Measurements from ENCODE around the gene RAI1.

The RAI1 gene

GRCh38 chr17:17691468-17692263, 10.4 kb downstream of the RAI1 start:
- Histone ChIP-seq H3K36me3 (0 out of 22 replicates have a peak, but pooled peaks cover 0 to 4% (median 0%) of the 10 kb centered on the region in 11 experiments), H3K4me2 (peak overlapping the region; percentile 95 to 100 (median 99)), H3K4me3 (peak overlapping the region in 8 of 10 experiments; percentile 2 to 41 (median 13); a peak in 9 of 20 replicates), H3K9me3 (replicated peaks in 1 of 11) (no peaks in the 10 kb centered on the region), H3K4me1 (peaks cover 80 to 97% (median 96%) of the 10 kb centered on the region in 10 experiments), H4K20me1 (peaks cover 54 to 92% (median 84%) of the 10 kb centered on the region in 11 experiments; a peak in 21 of 22 replicates), H3K27ac (peak overlapping the region in 10 of 11 experiments; percentile 28 to 93 (median 61); a peak in 20 of 22 replicates), H3K9ac (peak overlapping the region; percentile 34 to 90 (median 73); a peak in 20 of 22 replicates), H3K27me3 (no peaks in the 10 kb centered on the region)
- TF ChIP-seq Cebpa-rat (IDR thresholded peaks at IDR 0.05): no peak

- Histone ChIP-seq H3K36me3 (0 out of 22 replicates have a peak, but pooled peaks cover 0 to 4% (median 0%) of the 10 kb centered on the region in 11 experiments), H4K20me1 (peaks cover 50 to 92% (median 84%) of the 10 kb centered on the region in 11 experiments; a peak in 20 of 22 replicates), H3K4me1 (peaks cover 71 to 97% (median 96%) of the 10 kb centered on the region in 10 experiments), H3K9me3 (replicated peaks in 1 of 11) (no peaks in the 10 kb centered on the region), H3K4me2 (peak overlapping the region; percentile 95 to 100 (median 99)), H3K27me3 (no peaks in the 10 kb centered on the region), H3K4me3 (peak overlapping the region in 5 of 10 experiments; percentile 63 to 75 (median 73); a peak in 9 of 20 replicates), H3K9ac (peak overlapping the region; percentile 82 to 93 (median 87); a peak in 21 of 22 replicates), H3K27ac (peak overlapping the region in 9 of 11 experiments; percentile 84 to 94 (median 92); a peak in 17 of 22 replicates)
- no peak for TF ChIP-seq Cebpa-rat (IDR thresholded peaks at IDR 0.05)
Observed at GRCh38 chr17:17692353-17693252, 11.3 kb downstream of the RAI1 start.

GRCh38 chr17:17693253-17694168, 12.3 kb downstream of the RAI1 start:
- Histone ChIP-seq H3K36me3 (0 out of 22 replicates have a peak, but pooled peaks cover 0 to 4% (median 0%) of the 10 kb centered on the region in 11 experiments), H3K4me1 (peaks cover 69 to 97% (median 96%) of the 10 kb centered on the region in 10 experiments), H3K9ac (peak overlapping the region; percentile 82 to 93 (median 87)), H3K4me3 (peak overlapping the region; percentile 63 to 80 (median 75)), H3K9me3 (replicated peaks in 1 of 11) (no peaks in the 10 kb centered on the region), H4K20me1 (peaks cover 55 to 92% (median 86%) of the 10 kb centered on the region in 11 experiments; a peak in 21 of 22 replicates), H3K27me3 (no peaks in the 10 kb centered on the region; a peak in 2 of 22 replicates), H3K27ac (peak overlapping the region; percentile 84 to 94 (median 90)), H3K4me2 (peak overlapping the region; percentile 95 to 100 (median 99))
- no peak for TF ChIP-seq Cebpa-rat (IDR thresholded peaks at IDR 0.05)

GRCh38 chr17:17694169-17695081, 13.2 kb downstream of the RAI1 start:
- peaks cover 57 to 92% (median 87%) of the 10 kb centered on the region in 11 experiments for H4K20me1 ChIP-seq
- H3K27ac ChIP-seq: peak overlapping the region; percentile 84 to 94 (median 90)
- H3K4me2 ChIP-seq: peak overlapping the region; percentile 95 to 100 (median 99)
- H3K4me1 ChIP-seq: peaks cover 77 to 97% (median 96%) of the 10 kb centered on the region in 10 experiments
- H3K9ac ChIP-seq: peak overlapping the region; percentile 82 to 93 (median 87)
- peak overlapping the region; percentile 63 to 80 (median 75) for H3K4me3 ChIP-seq
- H3K9me3 ChIP-seq (replicated peaks in 1 of 11): no peaks in the 10 kb centered on the region
- TF ChIP-seq Cebpa-rat (IDR thresholded peaks at IDR 0.05): no peak
- 0 out of 22 replicates have a peak, but pooled peaks cover 0 to 4% (median 0%) of the 10 kb centered on the region in 11 experiments for H3K36me3 ChIP-seq
- H3K27me3 ChIP-seq: peaks cover 0 to 9% (median 6%) of the 10 kb centered on the region in 11 experiments; a peak in 9 of 22 replicates

GRCh38 chr17:17696085-17696484, 14.8 kb downstream of the RAI1 start:
- Histone ChIP-seq H3K9ac (peak overlapping the region in 9 of 11 experiments; percentile 57 to 93 (median 87); a peak in 15 of 22 replicates), H3K4me3 (peak overlapping the region in 2 of 10 experiments; percentile 63 to 73; a peak in 2 of 20 replicates), H3K9me3 (replicated peaks in 1 of 11) (no peaks in the 10 kb centered on the region), H3K4me1 (peaks cover 75 to 97% (median 96%) of the 10 kb centered on the region in 10 experiments), H3K27ac (peak overlapping the region in 3 of 11 experiments; percentile 84 to 92 (median 89); a peak in 3 of 22 replicates), H3K36me3 (0 out of 22 replicates have a peak, but pooled peaks cover 0 to 4% (median 0%) of the 10 kb centered on the region in 11 experiments), H4K20me1 (peaks cover 59 to 92% (median 87%) of the 10 kb centered on the region in 11 experiments), H3K27me3 (peaks cover 16 to 26% (median 23%) of the 10 kb centered on the region in 11 experiments), H3K4me2 (peak overlapping the region; percentile 95 to 100 (median 99))
- TF ChIP-seq Cebpa-rat (IDR thresholded peaks at IDR 0.05): no peak

- H3K36me3 ChIP-seq: peaks cover 0 to 6% (median 0%) of the 10 kb centered on the region in 11 experiments; a peak in 2 of 22 replicates
- no peaks in the 10 kb centered on the region for H3K9me3 ChIP-seq (replicated peaks in 1 of 11)
- H3K27me3 ChIP-seq: peaks cover 18 to 30% (median 25%) of the 10 kb centered on the region in 11 experiments
- no peak overlapping the region for H3K4me3 ChIP-seq
- peak overlapping the region in 6 of 11 experiments; percentile 16 to 88 (median 36); a peak in 10 of 22 replicates for H3K9ac ChIP-seq
- H3K4me1 ChIP-seq: peaks cover 70 to 97% (median 96%) of the 10 kb centered on the region in 10 experiments
- TF ChIP-seq Cebpa-rat (IDR thresholded peaks at IDR 0.05): no peak
- peaks cover 59 to 92% (median 87%) of the 10 kb centered on the region in 11 experiments for H4K20me1 ChIP-seq
- H3K4me2 ChIP-seq: peak overlapping the region in 10 of 11 experiments; percentile 5 to 100 (median 98); a peak in 17 of 22 replicates
- peak overlapping the region in 1 of 11 experiments; percentile 12; a peak in 1 of 22 replicates for H3K27ac ChIP-seq
Observed at GRCh38 chr17:17696882-17697633, 15.8 kb downstream of the RAI1 start.
